Activated naive CD4-positive, alpha-beta T cell treated with Interleukin-2 at 50 U/mL for 16 hours (primary cell): Measurements from ENCODE around the gene ENTPD3.
"Not testable (repeated sequence)": the region's sequence is repeated elsewhere in the genome, so short reads cannot be mapped to it uniquely, and the experiment has no call there.

ENCODE experiments used
- DNase-seq: peaks from one replicate; pipeline ENCODE4 v3.0.0-alpha.2; 2020

ENTPD3 gene

DNA sequence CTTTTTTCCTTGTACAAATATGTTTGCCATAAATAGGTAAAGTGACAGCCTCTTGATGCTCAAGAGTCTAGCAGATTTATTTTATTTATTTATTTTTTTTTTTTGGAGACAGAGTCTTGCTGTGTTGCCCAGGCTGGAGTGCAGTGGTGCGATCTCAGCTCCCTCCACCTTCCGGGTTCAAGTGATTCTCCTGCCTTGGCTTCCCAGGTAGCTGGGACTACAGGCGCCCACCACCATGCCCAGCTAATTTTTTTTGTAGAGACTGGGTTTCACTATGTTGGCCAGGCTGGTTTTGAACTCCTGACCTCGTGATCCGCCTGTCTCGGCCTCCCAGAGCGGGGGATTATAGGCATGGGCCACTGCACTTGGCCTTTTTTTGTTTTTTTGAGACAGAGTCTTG lies 75.9 kb downstream of the ENTPD3 start:
- not testable (repeated sequence) for DNase-seq

DNA sequence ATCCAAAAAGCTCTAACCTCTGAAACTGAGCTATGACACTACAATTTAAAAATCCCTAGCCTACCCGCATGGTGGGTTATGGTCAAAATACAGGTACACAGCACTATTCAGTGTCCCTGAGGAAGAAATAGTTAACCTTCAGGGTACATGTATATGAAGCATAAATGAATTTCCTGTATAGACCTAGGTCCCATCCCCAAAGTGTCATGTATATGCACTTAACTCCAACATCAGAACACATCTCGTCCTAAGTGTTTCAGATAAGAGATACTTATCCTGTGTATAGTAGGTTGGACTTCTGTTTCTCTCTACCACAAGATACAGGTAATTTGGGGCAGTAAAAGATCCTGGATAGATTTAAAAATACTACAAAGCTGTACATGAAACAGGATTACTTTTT lies 76.6 kb downstream of the ENTPD3 start:
- no peak for DNase-seq

DNA sequence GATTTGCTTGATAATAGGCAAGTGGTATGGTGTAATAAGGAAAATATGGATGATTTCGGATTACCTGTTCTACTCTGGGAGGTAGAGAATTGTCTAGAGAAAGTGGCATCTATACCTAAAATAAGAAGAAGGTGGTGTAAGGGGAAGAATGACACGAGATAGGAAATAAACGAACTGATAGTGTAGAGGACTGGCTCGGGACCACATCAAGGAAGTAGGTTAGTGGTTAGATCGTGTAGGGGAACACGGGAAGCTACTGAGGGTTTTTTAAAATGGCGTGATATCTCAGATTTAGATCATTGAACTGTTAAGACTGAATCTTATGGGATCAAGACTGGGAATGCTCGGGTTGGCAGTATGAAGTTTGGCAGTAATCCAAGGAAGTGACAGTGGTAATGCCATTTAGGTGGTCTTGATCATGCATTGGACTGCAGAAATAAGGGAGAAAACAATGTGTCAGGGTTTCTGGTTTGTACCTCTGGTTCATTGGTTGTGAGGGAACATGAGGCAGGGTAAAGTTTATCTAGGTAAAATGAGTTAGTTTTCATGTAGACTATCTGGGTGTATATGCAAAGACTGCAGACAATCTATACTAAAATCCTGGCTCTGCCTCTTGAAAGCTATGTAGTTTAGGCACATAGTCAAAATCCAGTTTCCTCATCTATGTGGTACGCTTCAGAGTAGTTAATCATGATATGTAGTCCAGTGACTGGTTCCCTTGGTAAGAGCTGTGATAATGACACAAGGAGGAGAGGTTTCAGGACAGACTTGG lies 77.5 kb downstream of the ENTPD3 start:
- no peak for DNase-seq

DNA sequence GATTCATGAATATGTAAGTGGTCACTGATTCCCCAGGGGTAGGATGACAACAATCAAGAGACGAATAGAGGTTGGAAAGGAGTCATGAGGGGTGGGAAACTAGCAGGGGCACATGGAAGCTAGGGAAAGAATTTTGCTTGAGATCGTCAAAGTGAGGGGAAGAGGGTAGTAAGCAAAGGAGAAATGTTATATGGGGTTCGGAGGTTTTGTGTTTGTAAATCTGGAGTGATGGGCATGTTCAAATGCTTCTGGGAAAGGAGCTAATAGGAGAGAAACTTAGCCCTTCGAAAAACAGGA lies 78.1 kb downstream of the ENTPD3 start:
- DNase-seq = no peak

DNA sequence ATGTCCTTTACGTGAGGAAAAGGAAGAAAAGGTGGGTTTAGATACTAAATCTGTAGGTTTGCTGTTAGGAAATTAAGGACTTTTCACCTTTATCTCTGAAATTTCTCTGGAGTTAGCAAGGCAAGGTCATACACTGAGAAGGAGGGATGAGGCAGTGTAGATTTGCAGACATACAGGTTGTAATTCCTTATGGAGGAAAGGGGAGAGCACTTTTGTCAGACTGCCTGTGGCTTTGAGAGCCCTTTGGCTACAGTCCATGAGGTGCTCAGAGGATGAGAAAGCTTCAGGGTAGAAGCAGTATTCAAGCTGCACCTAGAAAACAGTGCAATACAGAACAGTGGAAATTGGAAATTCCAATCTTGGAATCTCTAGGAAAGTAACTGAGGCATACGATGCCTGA lies 78.5 kb downstream of the ENTPD3 start:
- DNase-seq = no peak

DNA sequence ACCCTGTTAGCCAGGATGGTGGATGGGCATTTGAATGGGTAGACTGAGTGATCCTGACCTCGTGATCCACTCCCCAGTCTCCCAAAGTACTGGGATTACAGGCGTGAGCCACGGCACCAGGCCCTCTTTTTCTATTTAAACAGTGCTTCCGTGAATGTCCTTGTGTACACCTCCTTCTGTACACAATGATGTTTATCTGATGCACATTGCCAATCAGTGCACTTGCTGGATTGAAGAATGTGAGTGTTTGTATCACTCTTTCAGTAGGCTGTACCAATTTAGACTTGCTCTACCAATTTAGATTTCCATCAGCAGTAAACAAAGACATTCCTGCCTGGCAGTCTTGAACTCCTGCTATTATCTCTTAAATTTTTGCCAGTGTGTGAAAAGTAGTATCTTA lies 81.0 kb downstream of the ENTPD3 start:
- no peak for DNase-seq

DNA sequence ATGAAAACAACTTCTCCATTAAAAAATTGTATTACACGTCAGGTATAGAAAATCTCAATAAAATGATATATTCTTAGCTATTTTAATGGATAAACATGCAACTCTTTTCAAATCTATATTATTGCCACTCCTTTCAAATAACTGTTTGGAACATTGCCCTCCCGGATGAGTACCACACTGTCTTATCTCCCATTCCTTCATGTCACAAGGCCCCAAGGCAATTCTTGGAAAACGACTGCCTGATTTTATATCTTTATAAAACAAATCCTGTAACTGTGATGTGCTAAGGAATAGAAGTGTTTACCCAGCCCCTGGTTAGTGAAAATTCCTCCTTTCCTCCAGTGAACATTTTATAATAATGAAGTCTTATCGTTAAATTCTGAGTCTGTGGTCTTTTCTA lies 83.7 kb downstream of the ENTPD3 start:
- DNase-seq = no peak

DNA sequence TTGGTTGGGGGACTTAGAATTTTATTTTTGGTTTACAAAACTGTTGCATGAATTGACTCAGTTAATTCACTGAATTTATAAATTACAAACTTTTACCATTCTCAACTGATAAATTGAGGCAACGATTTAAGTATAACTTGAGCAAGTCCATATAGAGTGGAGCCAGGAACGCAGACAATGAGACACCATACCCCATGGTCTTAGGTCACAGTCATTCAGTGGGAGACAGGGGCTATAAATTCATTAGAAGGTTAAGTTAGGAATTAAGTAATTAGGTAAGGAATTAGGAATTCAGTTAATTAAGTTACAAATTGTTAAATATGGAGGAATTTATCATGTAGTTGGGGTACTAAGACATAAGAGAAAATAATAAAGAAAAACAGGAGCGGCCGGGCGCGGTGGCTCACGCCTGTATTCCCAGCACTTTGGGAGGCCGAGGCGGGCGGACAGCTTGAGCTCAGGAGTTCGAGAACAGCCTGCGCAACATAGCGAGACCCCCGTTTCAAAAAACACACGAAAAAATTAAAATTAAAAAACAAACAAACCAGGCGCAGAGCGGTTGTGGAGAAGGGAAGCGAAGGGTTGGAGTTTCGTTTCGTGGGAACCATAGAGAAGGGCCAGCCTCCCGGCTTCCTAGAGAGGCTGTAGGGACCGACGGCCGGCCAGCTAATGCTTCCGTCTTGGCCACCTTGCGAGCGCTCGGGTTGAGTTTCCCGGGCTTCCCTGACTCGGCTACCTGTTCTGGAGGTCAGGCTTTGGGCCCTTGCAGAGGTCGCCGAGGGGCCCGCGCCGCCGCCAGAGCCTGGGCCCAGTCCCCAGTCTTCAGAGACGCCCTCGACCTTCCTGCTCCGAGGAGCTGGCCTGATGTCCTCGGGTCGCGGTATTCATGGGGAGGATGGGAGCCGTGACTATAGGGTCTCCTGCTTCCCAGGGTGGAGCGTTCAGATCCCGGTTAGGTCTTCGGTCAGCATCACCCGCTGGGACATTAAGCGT lies 89.8 kb downstream of the ENTPD3 start, which contains the start of gene ZNF619:
Gene ZNF619, plus strand, starts transcription at position 645 of the 993 bp plus-strand sequence. CDS start 858 bp downstream, outside the sequence.
- peak; percentile 52 for DNase-seq

DNA sequence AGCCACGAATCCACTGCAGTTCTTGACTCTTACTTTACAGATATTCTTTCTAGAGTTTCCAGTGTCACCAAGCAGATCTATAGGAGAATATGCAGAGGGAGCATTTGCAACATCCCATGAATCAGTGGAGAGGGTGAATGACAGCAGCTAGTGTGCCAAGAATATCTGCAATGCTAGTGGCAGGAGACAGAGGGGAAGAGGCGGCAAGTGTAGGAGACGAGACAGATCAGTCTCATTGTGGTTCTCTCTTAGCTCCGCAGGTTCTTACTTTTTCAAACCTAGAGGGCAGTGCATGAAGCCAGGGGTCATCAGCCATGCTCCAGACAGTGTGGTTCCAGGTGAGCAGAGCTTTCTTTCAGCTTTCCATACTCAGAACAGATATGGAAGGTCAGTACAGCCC lies 90.7 kb downstream of the ENTPD3 start:
- no peak for DNase-seq
